ENCODE measurements around the gene MRPS24. TPM values are rescaled to one million over a fixed set of nuclear protein-coding genes. Genes with fewer than 3 reads are reported as not detected.

Gene MRPS24
- total RNA-seq, 2 experiments from 2014 or later: 127 to 130 TPM

GRCh38 chr7:43884617-43885016 is 15.3 kb upstream of the MRPS24 start:
- Mint-ChIP-seq H3K4me1 (ENCODE audit: low read depth) (peaks cover 12% of the 10 kb centered on the region), H3K9me3 (no peaks in the 10 kb centered on the region), H3K27ac (no peak overlapping the region), H3K27me3 (no peaks in the 10 kb centered on the region), H3K4me3 (no peak overlapping the region), H3K36me3 (ENCODE audit: low read depth) (peaks cover 22% of the 10 kb centered on the region)
- no peak for ATAC-seq
- no peak for TF ChIP-seq CTCF (IDR thresholded peaks at IDR 0.05)
- ChIA-PET CTCF (interaction anchor here (1.3 kb wide), 1 partner anchor 19 kb away, joined by 4 read pairs; no protein-coding TSS in a partner anchor), POLR2A (interaction anchor here (0.6 to 1.4 kb wide), 3 partner anchors 13 to 41 kb away, joined by 3 to 5 read pairs (median 3); partner anchors contain the start of genes MRPS24 and UBE2D4)
- intact Hi-C loops (cut with micrococcal nuclease): no loop called here
- DNase-seq: no peak

- H3K4me3 Mint-ChIP-seq: no peak overlapping the region
- H3K36me3 Mint-ChIP-seq (ENCODE audit: low read depth): peaks cover 22% of the 10 kb centered on the region
- POLR2A ChIA-PET: interaction anchor here (0.6 to 1.4 kb wide), 2 partner anchors 14 to 42 kb away, joined by 3 to 5 read pairs; partner anchors contain the start of gene UBE2D4
- H3K4me1 Mint-ChIP-seq (ENCODE audit: low read depth): peaks cover 8% of the 10 kb centered on the region
- ATAC-seq: no peak
- no peaks in the 10 kb centered on the region for H3K27me3 Mint-ChIP-seq
- no peaks in the 10 kb centered on the region for H3K9me3 Mint-ChIP-seq
- no peak for TF ChIP-seq CTCF (IDR thresholded peaks at IDR 0.05)
- no peak overlapping the region for H3K27ac Mint-ChIP-seq
- intact Hi-C loops (cut with micrococcal nuclease): no loop called here
- CTCF ChIA-PET: interaction anchor here (1.0 to 1.3 kb wide), 2 partner anchors 12 to 20 kb away, joined by 3 to 4 read pairs; no protein-coding TSS in a partner anchor
- no peak for DNase-seq
Measured at GRCh38 chr7:43884209-43884608, 14.9 kb upstream of the MRPS24 start.

GRCh38 chr7:43880596-43880995 is 11.3 kb upstream of the MRPS24 start:
- Mint-ChIP-seq H3K9me3 (no peaks in the 10 kb centered on the region), H3K27ac (no peak overlapping the region), H3K36me3 (ENCODE audit: low read depth) (peaks cover 45% of the 10 kb centered on the region), H3K4me1 (ENCODE audit: low read depth) (no peaks in the 10 kb centered on the region), H3K27me3 (no peaks in the 10 kb centered on the region), H3K4me3 (no peak overlapping the region)
- ChIA-PET CTCF (no interaction called here), POLR2A (no interaction called here)
- no peak for TF ChIP-seq CTCF (IDR thresholded peaks at IDR 0.05)
- ATAC-seq (no peak), DNase-seq (no peak)
- intact Hi-C loops (cut with micrococcal nuclease): no loop called here

- DNase-seq: no peak
- CTCF ChIA-PET: interaction anchor here (1.3 kb wide), 1 partner anchor 40 kb away, joined by 5 read pairs; no protein-coding TSS in a partner anchor
- no peak overlapping the region for H3K27ac Mint-ChIP-seq
Measured at GRCh38 chr7:43879477-43879876, 10.2 kb upstream of the MRPS24 start.

More at GRCh38 chr7:43879477-43879876, 10.2 kb upstream of the MRPS24 start:
- Mint-ChIP-seq H3K36me3 (ENCODE audit: low read depth) (peaks cover 50% of the 10 kb centered on the region), H3K27me3 (no peaks in the 10 kb centered on the region), H3K4me3 (no peak overlapping the region), H3K4me1 (ENCODE audit: low read depth) (no peaks in the 10 kb centered on the region), H3K9me3 (no peaks in the 10 kb centered on the region)
- TF ChIP-seq CTCF (IDR thresholded peaks at IDR 0.05): no peak
- intact Hi-C loops (cut with micrococcal nuclease): no loop called here
- no peak for ATAC-seq
- POLR2A ChIA-PET: interaction anchor here (0.6 to 1.2 kb wide), 3 partner anchors 10 to 622 kb away, joined by 3 to 5 read pairs (median 4); partner anchors contain the start of gene MRPS24

Measured in activated CD8-positive, alpha-beta T cell treated with anti-CD3 and anti-CD28 coated beads for 36 hours (primary cell).